Gastroesophageal sphincter (tissue), 3 donors: ENCODE results near the gene CLEC1A.

Experiments
- CTCF ChIP-seq, 4 experiments: fragments of 200-600 bp in 2 of 4; fragments of 450-650 bp in 2 of 4; sonication (generic) in 1 of 4; IDR thresholded peaks; one replicate each; pipeline ENCODE4 v1.5.1; 2017 to 2019; ENCODE audit warnings: antibody characterized with exemption in 4 of 4, mild to moderate bottlenecking in 2 of 4, moderate library complexity in 2 of 4
- EP300 ChIP-seq: sonication (generic); formaldehyde crosslinking; IDR thresholded peaks from one replicate; pipeline ENCODE4 v1.6.1; 2017; ENCODE audit warnings: antibody characterized with exemption, mild to moderate bottlenecking
- POLR2A ChIP-seq, 2 donors: fragments of 450-650 bp; IDR thresholded peaks; one replicate each; pipeline ENCODE4 v1.6.1; 2017; ENCODE audit warnings: antibody characterized with exemption in 2 of 2, mild to moderate bottlenecking in 2 of 2, moderate library complexity in 1 of 2
- POLR2AphosphoS5 ChIP-seq: sonication (generic); formaldehyde crosslinking; IDR thresholded peaks from one replicate; pipeline ENCODE4 v1.6.1; 2017; ENCODE audit warnings: antibody characterized with exemption

GRCh38 chr12:10027311-10027710 lies 71.5 kb downstream of the CLEC1A start:
- TF ChIP-seq CTCF (IDR thresholded peaks at IDR 0.05), result no peak
- TF ChIP-seq POLR2A (IDR thresholded peaks at IDR 0.05), result no peak
- TF ChIP-seq EP300, result no peak
- TF ChIP-seq POLR2AphosphoS5, result no peak
